Measurements from ENCODE around the gene BMPR1B.

BMPR1B gene

GRCh38 chr4:95105112-95105511 is 347.4 kb downstream of the BMPR1B start:
- TF ChIP-seq CTCF (IDR thresholded peaks at IDR 0.05; ENCODE audit: control insufficient read depth, insufficient read depth, low read depth, low read length, missing control alignments), result no peak
- no peak for DNase-seq (ENCODE audit: low read depth)
- no peak overlapping the region for H3K4me3 ChIP-seq (ENCODE audit: control insufficient read depth, low read depth, low read length)

GRCh38 chr4:95105983-95106382 is 348.2 kb downstream of the BMPR1B start:
- no peak for TF ChIP-seq CTCF (IDR thresholded peaks at IDR 0.05; ENCODE audit: control insufficient read depth, insufficient read depth, low read depth, low read length, missing control alignments)
- H3K4me3 ChIP-seq (ENCODE audit: control insufficient read depth, low read depth, low read length), result no peak overlapping the region
- no peak for DNase-seq (ENCODE audit: low read depth)

- no peak for DNase-seq (ENCODE audit: low read depth)
- no peak for TF ChIP-seq CTCF (IDR thresholded peaks at IDR 0.05; ENCODE audit: control insufficient read depth, insufficient read depth, low read depth, low read length, missing control alignments)
- no peak overlapping the region for H3K4me3 ChIP-seq (ENCODE audit: control insufficient read depth, low read depth, low read length)
Measured at GRCh38 chr4:95106408-95106928, 348.7 kb downstream of the BMPR1B start.

GRCh38 chr4:95107004-95107403 is 349.2 kb downstream of the BMPR1B start:
- H3K4me3 ChIP-seq (ENCODE audit: control insufficient read depth, low read depth, low read length), result no peak overlapping the region
- no peak for TF ChIP-seq CTCF (IDR thresholded peaks at IDR 0.05; ENCODE audit: control insufficient read depth, insufficient read depth, low read depth, low read length, missing control alignments)
- no peak for DNase-seq (ENCODE audit: low read depth)

GRCh38 chr4:95107635-95108034 is 349.9 kb downstream of the BMPR1B start:
- H3K4me3 ChIP-seq (ENCODE audit: control insufficient read depth, low read depth, low read length), result no peak overlapping the region
- TF ChIP-seq CTCF (IDR thresholded peaks at IDR 0.05; ENCODE audit: control insufficient read depth, insufficient read depth, low read depth, low read length, missing control alignments), result no peak
- no peak for DNase-seq (ENCODE audit: low read depth)

- no peak for DNase-seq (ENCODE audit: low read depth)
- H3K4me3 ChIP-seq (ENCODE audit: control insufficient read depth, low read depth, low read length), result no peak overlapping the region
- no peak for TF ChIP-seq CTCF (IDR thresholded peaks at IDR 0.05; ENCODE audit: control insufficient read depth, insufficient read depth, low read depth, low read length, missing control alignments)
Measured at GRCh38 chr4:95108883-95109421, 351.2 kb downstream of the BMPR1B start.

All from AG09309 (cell line).